Fibroblast of villous mesenchyme (primary cell): ENCODE data around the gene PHF10. TPM values are rescaled to one million over a fixed set of nuclear protein-coding genes. Genes with fewer than 3 reads are reported as not detected.
A peak's percentile ranks its signal among the peaks of the same experiment; 100 is the strongest.

ENCODE experiments used
- DNase-seq: peaks from one replicate; pipeline ENCODE4 v3.0.0-alpha.2; 2010; ENCODE audit warnings: low read depth
- H3K4me3 ChIP-seq: 2 replicates; pipeline ENCODE4 v1.5.1; 2011; ENCODE audit warnings: low read depth, mild to moderate bottlenecking, low read length
- total RNA-seq: library from RNA; depleted of rRNA; stranded (reverse); fragments of >200 nt; gene quantifications from 2 replicates; pipeline ENCODE4 v1.2.3, GENCODE V29; 2012
- TF ChIP-seq, protein P1 (sequence below): IDR thresholded peaks from 2 replicates; pipeline ENCODE4 v1.5.1; 2012; ENCODE audit warnings: low read depth, mild to moderate bottlenecking, low read length; ENCODE audit not compliant: insufficient read depth

The PHF10 gene
- total RNA-seq, 1 donor, result 17.7 TPM

DNA sequence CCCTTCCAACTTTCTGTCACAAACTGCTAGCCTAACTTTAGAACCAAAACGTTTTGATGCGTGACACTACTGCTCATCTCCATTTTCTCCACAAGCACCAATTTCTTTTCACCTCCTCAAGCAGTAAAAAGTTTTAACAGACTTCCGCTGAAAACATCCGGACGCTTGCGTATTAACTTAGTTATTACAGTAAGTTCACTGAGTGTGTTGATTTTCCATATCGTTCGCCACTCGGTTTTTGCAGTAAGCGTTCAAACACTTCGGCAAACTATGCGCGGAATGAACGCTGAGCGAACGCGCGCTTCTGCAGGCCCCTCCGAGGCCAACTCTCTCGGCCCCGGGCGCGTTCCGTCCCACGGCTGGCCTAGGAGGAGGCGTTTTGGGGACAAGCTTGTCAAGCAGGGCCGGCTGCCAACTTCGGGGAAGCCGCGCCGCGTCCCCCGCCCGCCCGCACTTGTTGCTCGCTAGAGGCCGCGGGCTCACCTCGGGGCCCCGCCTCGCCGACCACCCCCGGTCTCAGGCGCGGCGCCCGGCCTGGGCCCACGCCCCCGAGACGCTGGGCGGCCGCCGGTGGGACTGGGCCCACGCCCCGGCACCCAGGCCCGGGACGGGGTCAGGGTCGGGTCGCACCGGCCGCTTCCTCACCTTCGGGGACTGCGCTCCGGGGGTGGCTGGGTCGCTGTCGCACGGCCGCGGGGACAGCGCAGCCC lies 945 bp downstream of the PHF10 start:
- peak overlapping the region; percentile 66 for H3K4me3 ChIP-seq
- TF ChIP-seq, protein P1, sequence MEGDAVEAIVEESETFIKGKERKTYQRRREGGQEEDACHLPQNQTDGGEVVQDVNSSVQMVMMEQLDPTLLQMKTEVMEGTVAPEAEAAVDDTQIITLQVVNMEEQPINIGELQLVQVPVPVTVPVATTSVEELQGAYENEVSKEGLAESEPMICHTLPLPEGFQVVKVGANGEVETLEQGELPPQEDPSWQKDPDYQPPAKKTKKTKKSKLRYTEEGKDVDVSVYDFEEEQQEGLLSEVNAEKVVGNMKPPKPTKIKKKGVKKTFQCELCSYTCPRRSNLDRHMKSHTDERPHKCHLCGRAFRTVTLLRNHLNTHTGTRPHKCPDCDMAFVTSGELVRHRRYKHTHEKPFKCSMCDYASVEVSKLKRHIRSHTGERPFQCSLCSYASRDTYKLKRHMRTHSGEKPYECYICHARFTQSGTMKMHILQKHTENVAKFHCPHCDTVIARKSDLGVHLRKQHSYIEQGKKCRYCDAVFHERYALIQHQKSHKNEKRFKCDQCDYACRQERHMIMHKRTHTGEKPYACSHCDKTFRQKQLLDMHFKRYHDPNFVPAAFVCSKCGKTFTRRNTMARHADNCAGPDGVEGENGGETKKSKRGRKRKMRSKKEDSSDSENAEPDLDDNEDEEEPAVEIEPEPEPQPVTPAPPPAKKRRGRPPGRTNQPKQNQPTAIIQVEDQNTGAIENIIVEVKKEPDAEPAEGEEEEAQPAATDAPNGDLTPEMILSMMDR, result no peak
- DNase-seq, result peak; percentile 76

DNA sequence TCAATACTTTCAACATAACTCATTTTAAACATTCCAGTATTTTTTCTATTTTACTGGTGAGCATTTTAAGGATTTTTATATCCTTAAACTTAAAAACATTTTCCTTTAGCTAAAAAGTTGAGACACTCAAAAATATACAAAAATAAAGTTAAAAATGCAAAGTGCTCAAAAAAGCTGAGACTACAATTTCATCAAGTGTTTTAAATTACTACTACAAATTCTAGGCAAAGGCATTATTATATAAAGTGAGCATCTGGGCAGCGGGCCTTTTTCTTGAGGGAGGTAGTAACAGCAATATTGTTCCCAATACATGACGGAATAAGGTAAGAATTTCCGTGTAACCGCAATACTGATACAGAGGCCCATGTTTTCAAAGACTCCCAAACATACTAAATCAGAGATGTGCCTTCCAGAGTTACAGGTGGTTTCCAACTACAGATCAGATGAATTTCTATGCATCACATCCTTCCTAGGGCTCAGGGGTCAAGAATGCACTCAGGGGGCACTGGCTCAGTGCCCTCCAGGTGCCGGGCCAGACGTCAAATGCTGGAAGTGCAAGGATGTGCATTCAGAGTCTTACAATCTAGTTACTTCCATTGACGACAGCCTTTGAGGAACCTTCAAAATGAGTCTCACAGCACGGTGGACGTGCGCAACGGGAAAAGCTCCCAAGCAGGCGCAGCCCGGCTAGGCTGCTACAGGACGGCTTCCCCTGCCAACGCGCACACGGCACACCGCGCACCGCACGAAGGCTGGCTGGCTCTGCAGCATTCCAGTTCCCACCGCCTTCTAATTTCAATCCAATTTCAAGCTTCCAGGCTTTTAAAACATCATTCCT lies 1.7 kb downstream of the PHF10 start:
- H3K4me3 ChIP-seq, result peak overlapping the region; percentile 66
- TF ChIP-seq, protein P1, result no peak
- DNase-seq, result peak; percentile 79

DNA sequence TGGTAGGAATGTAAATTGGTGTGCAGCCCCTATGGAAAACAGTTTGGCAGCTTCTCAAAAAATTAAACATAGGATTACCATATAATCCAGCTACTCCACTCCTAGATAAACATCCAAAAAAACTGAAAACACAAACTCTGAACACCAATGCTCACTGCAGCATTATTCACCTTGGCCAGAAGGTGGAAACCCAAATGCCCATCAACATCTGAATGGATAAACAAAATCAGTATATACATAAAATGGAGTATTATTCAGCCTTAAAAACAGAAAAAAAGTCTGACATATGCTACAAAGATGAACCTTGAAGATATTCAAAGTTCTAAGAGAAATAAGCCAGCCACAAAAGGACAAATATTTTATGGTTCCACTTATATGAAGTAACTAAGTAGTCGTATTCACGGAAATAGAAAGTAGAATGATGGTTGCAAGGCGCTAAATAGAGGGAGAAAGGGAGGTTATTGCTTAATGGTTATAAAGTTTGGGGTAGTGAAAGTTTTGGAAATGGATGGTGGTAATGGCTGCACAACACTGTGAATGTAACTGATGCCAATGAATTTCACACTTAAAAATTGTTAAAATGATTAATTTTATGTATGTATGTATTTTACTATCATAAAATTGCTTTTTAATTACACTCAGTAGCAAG lies 4.0 kb downstream of the PHF10 start:
- no peak for DNase-seq
- no peak overlapping the region for H3K4me3 ChIP-seq
- TF ChIP-seq, protein P1, result peak; percentile 6

DNA sequence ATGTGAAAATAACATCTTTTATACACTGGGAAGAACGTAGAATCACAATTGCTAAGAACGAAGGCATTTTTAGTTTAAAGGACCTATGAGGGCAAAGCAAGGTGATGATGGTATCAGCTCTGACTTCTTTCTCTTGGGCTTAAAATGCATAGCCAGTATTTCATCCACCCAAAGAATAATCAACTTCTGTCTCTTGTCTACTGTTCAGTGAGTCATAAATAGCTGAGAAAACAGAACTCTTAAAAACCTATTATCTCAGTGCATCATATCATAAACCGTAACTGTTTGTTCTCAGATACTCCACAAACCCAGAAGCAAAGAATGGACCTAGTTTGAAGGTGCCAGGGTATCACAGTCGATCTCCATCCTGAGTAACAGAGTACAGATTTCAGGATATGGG lies 5.2 kb downstream of the PHF10 start:
- H3K4me3 ChIP-seq, result no peak overlapping the region
- TF ChIP-seq, protein P1, result no peak
- no peak for DNase-seq

DNA sequence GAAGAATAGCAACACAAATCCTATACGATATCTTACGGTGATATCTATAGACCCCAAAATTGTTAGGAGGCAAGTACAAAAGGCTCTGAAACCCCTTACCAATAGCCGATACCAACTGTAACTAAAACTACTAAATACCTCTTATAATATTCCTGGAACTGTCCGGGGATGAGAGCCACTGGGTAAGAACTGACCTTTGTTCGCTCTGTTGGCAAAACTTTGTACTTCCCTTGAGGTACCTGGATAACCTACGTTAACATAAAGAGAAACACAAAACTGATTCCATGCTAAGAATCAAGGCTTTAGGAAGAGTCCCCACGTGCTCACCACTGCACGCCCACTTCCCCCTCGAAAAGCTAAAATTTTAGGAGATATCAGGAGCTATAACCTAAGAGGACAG lies 9.7 kb downstream of the PHF10 start:
- no peak for DNase-seq
- TF ChIP-seq, protein P1, result no peak
- H3K4me3 ChIP-seq, result no peak overlapping the region

DNA sequence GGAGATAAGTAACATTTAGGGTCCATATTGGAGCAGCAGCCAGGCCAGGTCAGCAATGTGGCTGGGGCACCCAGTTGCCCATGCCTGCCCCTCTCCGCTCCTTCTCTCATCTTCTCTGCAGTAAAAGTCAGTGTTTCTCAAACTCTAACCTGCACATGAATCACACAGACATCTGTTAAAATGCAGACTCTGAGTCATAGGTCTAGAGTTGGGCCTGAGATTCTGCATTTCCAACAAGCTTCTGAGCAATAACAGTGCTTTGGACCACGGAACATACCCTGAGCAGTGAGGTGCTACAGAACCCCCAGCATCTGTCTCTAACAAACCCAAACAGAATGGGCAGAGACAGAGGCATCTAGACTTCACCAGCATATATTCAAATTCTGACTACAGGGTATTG lies 10.1 kb downstream of the PHF10 start:
- TF ChIP-seq, protein P1, result no peak
- DNase-seq, result no peak
- H3K4me3 ChIP-seq, result no peak overlapping the region
